Measurements from ENCODE around the gene NRARP. TPM values are rescaled to one million over a fixed set of nuclear protein-coding genes. Genes with fewer than 3 reads are reported as not detected.
"Not testable (repeated sequence)": the region's sequence is repeated elsewhere in the genome, so short reads cannot be mapped to it uniquely, and the experiment has no call there.

NRARP gene, protein sequence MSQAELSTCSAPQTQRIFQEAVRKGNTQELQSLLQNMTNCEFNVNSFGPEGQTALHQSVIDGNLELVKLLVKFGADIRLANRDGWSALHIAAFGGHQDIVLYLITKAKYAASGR
- total RNA-seq: 1 to 10 TPM; 5.0 to 5.3 TPM

DNA sequence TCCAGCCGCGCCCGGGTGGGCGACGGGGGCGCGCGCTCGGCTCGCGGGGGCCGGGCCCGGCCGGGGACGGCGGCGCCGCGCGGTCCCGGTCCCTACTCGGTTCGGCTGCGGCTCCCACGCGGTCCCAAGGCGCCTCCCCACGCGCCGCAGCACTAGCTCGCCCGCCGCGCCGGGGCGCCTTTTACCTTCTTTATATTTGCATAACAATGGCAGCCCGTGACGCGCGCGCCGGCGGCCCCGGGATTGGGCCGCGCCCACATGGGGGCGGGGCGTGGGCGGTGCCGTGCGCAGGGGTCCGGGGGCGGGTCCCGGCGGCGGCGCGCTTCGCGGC, at the start of gene NRARP:
TSS of gene NRARP (minus strand) at position 154 of the 331 bp plus-strand sequence. CDS start 343 bp downstream, outside the sequence.
- Mint-ChIP-seq H3K4me1 (peaks cover 13% of the 10 kb centered on the region), H3K4me3 (peak within 1 kb of the TSS; percentile 81), H3K27ac (no peak within 1 kb of the TSS), H3K36me3 (no peaks in the 10 kb centered on the region), H3K9me3 (no peaks in the 10 kb centered on the region), H3K27me3 (peaks cover 30% of the 10 kb centered on the region)
- DNase-seq: peak; percentile 94

DNA sequence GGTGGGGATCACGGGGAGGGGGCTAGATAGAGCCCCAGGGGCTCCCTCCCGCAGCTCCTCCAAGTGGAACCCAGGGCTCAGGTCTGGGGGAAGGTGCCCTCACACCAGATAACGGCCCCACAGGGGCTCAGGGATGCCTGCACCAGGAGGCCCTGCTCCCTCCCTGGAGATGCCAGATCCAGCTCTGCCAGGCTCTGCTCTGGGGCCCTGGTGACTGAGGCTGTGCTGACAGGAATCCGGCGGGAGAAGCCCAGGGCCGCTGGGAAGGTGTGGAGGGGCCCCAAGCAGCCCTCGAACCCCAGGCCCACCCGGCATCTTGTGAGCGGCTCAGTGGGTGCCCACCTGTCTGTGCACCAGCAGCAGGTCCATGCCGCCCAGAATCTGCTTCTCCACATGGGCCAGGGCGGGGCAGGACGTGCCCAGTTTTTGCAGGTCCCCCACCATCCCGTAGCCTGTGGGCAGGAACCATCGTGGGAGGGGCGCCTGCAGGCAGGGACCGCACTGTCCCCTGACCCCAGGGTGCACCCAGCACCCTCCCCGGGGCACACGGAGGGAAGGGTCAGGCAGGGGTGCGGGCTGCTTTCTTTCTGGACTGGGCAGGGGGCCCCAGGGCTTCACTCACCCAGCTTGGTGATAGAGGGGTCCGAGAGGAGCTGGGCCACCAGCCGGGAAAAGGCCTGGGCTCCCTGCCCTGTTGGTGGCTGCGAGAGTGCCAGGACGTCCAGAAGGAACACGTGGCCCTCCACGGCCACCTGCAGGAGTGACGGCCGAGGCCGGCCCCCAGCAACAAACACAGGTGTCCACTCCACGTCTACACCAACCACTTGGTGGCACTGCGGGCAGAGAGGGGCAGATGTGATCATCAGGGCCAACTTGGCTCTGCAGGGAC, 48.9 kb upstream of the NRARP start:
- Mint-ChIP-seq H3K4me3 (no peak overlapping the region), H3K27ac (no peak overlapping the region), H3K27me3 (no peaks in the 10 kb centered on the region), H3K4me1 (no peaks in the 10 kb centered on the region), H3K9me3 (no peaks in the 10 kb centered on the region), H3K36me3 (peaks cover 4% of the 10 kb centered on the region)
- DNase-seq: no peak

DNA sequence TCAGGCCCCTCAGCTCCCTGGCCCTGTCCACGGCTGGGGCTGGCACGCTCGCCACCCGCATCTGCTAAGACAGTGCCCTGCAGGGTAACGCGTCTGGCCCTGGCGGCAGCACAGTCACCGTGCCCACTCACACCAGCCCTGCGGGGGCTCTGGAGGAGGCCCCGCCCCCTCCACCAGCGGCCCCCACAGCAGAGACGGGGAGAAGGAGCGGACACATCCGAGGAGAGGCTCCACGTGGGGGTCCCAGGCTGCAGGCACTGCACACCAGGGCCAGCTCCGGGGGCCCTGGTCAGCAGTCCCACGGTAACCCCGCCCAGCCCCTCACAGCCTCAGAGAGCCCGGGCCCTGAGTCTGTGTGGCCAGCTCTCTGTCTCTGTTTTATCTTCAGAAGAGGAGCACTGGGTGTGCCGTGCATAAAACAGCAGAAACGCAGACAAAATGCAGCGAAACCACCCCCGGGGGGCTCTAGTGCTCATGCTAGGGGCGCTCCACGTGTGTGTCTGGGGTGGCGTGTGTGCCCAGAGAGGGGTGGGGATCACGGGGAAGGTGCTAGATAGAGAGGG, 47.5 kb upstream of the NRARP start:
- DNase-seq: no peak
- Mint-ChIP-seq H3K4me1 (no peaks in the 10 kb centered on the region), H3K27ac (no peak overlapping the region), H3K27me3 (no peaks in the 10 kb centered on the region), H3K4me3 (no peak overlapping the region), H3K9me3 (no peaks in the 10 kb centered on the region), H3K36me3 (peaks cover 4% of the 10 kb centered on the region)

DNA sequence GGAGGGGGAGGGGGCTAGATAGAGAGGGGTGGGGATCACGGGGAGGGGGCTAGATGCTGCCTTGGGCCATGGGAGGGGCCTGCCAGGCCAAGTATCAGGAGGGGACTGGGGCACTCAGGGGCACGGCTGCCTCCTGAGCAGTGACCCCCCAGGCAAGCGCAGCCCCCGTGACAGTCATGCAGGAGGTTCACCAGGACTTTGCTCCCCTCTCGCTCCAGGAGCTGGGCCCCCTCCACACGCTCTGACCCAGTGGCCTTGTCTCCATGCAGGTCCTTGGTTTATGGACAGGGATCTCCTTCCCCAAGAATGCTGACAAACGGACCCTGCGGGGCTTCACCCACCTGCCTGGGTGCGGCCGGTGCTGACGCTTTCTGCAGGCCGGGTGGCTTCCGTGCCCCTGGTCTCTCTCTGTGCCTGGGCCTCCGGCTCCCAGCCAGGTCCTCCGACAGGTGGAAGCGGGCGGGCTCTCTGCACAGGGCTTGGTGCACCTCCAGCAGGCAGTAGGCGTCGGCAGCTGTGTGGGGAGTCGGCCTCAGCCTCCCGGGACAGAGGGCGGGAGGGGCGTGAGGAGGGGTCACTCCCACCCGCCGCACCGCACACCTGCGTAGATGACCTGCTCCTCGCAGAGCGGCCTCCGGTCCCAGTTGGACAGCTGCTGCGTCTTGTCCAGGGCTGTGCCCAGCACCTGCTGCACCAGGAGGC, 46.8 kb upstream of the NRARP start:
- Mint-ChIP-seq H3K4me1 (no peaks in the 10 kb centered on the region), H3K36me3 (peaks cover 4% of the 10 kb centered on the region), H3K4me3 (no peak overlapping the region), H3K27ac (no peak overlapping the region), H3K9me3 (no peaks in the 10 kb centered on the region), H3K27me3 (no peaks in the 10 kb centered on the region)
- DNase-seq: no peak

DNA sequence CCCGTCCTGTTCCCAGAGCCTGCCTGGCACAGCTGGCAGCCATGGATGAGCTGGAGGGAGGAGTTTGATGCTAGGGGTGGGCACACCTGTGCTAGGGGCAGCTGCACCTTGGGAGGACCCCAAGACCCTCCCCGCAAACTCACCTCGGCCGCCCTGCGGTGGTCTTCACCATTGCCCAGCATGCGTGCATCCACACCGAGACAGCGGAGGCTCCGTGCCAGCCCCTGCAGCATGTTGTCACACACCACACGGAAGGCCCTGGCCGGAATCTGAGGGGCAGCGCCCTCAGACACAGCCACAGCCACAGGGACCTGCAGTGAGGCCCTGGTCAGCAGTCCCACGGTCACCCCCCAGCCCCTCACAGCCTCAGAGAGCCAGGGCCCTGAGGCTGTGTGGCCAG, 45.9 kb upstream of the NRARP start:
- Mint-ChIP-seq H3K4me3 (no peak overlapping the region), H3K27me3 (no peaks in the 10 kb centered on the region), H3K4me1 (no peaks in the 10 kb centered on the region), H3K36me3 (peaks cover 4% of the 10 kb centered on the region), H3K27ac (no peak overlapping the region), H3K9me3 (no peaks in the 10 kb centered on the region)
- DNase-seq: no peak

DNA sequence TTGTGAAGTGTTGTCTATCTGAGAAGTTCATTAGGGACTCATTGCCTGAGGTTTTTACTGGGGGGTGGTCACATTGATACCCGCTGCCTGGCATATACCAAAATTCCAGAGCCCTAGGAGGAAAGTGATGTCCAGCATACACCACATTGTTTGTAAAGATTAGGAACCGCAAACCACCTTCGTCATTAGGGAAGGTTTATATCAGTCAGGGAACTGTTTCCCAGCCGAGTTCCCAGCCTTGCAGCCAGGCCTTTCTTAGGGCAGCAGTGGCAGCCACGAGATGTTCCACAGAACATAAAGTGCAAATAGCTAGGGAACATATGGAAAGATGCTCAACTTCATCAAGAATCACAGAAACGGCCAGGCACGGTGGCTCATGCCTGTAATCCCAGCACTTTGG, 40.4 kb upstream of the NRARP start:
- Mint-ChIP-seq H3K4me1 (no peaks in the 10 kb centered on the region), H3K27me3 (no peaks in the 10 kb centered on the region), H3K27ac (no peak overlapping the region), H3K4me3 (no peak overlapping the region), H3K9me3 (no peaks in the 10 kb centered on the region), H3K36me3 (peaks cover 4% of the 10 kb centered on the region)
- DNase-seq: no peak

DNA sequence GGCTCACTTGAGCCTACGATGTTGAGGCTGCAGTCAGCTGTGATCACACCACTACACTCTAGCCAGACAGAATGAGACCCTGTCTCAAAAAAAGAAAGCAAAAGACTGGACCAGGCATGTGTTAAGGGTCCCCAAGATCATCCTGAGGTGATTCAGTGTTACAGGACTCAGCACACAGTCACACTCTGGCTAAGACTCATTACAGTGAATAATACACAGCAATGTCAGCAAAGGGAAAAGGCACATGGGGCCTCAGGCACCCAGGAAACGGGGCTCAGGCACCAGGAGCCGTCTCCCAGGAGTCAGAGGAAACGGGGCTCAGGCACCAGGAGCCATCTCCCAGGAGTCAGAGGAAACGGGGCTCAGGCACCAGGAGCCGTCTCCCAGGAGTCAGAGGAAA, 39.2 kb upstream of the NRARP start:
- DNase-seq: no peak
- Mint-ChIP-seq H3K4me3 (no peak overlapping the region), H3K9me3 (peaks cover 4% of the 10 kb centered on the region), H3K27ac (no peak overlapping the region), H3K27me3 (no peaks in the 10 kb centered on the region), H3K4me1 (no peaks in the 10 kb centered on the region), H3K36me3 (no peaks in the 10 kb centered on the region)

DNA sequence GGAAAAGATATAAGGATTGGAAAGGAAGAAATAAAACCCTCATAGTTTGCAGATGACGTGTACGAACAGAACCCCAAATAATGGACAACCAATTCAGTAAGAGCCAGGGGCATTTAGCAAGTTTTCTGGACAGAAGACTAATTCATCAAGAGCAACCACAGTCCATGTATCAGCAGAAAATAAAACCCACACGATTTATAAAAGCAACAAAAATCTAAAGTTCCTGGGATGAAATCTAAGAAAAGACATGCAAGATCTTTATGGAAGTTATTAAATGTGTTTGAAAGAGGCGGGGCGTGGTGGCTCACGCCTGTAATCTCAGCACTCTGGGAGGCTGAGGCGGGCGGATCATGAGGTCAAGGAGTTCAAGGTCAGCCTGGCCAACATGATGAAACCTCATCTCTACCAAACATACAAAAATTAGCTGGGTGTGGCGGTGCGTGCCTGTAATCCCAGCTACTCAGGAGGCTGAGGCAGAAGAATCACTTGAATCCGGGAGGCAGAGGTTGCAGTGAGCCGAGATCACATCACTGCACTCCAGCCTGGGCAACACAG, 37.9 kb upstream of the NRARP start:
- DNase-seq, H3K27me3 Mint-ChIP-seq, H3K27ac Mint-ChIP-seq, H3K4me1 Mint-ChIP-seq, H3K9me3 Mint-ChIP-seq, H3K4me3 Mint-ChIP-seq, H3K36me3 Mint-ChIP-seq: not testable (repeated sequence)

DNA sequence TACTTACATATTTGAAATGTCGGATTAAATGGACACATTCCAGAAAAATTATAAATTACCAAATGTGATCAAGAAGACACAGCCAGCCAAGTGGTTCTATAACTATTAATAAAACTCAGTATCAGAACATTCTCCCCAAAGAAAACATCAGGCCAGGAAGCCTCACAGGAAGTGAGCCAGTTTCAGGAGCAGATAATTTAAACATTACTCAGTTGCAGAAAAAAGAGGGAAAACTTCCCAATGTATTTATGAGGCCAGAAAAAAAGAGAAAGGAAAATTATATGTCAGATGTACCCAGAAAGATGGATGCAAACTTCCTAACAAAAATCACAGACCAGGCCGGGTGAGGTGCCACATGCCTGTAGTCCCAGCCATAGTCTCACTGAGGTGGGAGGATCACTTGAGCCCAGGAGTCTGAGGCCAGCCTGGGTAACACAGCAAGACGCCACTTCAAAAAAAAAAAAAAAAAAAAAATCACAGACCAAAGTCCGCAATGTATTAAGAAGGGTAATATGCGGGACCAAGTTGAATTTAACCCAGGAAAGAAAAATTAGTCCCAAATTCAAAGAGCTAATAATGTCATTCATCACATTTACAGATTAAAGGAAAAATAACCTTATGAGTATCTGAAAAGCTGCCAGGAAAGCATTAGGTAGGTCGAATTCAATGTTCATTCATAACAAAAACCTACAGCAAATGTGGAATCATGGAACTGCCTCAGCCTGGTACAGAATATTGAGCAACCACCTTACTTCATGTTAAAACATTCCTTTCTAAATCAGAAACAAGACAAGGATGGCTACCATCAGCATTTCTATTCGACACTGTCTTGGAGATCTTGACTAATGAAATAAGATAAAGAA, 37.2 kb upstream of the NRARP start:
- Mint-ChIP-seq H3K4me3 (no peak overlapping the region), H3K4me1 (no peaks in the 10 kb centered on the region), H3K9me3 (peaks cover 4% of the 10 kb centered on the region), H3K27ac (no peak overlapping the region), H3K27me3 (no peaks in the 10 kb centered on the region), H3K36me3 (peaks cover 4% of the 10 kb centered on the region)
- DNase-seq: no peak

DNA sequence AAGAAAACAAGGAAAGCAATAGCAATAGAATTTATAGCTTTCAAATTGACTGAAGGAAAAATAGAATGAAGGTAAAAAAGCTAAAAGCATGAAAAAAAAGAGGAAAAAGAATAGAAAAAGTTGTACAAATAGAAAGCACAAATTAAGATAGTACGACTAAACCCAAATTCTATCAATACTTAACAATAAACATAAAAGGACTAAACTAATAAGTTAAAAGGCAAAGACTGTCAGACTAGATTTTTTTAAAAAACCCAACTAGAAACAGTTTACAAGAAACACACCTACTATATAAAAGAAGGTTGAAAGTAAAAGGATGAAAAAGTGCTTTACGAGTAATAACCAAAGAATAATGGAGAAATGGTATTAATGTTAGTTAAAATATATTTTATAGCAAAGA, 34.7 kb upstream of the NRARP start:
- no peak for DNase-seq
- Mint-ChIP-seq H3K27ac (no peak overlapping the region), H3K36me3 (peaks cover 4% of the 10 kb centered on the region), H3K9me3 (peaks cover 4% of the 10 kb centered on the region), H3K4me1 (no peaks in the 10 kb centered on the region), H3K4me3 (no peak overlapping the region), H3K27me3 (no peaks in the 10 kb centered on the region)

DNA sequence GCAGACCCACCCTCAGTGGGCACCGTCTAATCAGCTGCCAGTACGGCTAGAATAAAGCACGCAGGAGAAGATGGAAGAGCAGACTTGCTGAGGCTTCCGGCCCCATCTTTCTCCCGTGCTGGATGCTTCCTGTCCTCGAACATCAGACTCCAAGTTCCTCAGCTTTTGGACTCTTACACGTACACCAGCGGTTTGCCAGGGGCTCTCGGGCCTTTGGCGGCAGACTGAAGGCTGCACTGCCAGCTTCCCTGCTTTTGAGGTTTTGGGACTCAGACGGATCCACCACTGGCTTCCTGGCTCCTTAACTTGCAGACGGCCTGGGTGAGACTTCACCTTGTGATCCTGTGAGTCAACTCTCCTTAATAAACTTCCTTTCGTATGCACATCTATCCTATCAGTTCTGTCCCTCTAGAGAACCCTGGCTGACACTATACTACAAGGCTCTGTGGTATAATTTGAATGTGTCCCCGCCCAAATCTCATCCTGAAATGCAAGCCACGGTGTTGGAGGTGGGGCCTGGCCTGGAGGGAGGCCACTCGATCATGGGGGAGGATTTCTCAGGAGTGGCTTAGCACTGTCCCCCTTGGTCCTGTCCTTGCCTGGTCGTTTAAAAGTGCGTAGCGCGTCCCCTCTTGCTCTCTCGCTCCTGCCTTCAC, 31.1 kb upstream of the NRARP start:
- no peak overlapping the region for H3K4me3 Mint-ChIP-seq
- H3K4me1 Mint-ChIP-seq: no peaks in the 10 kb centered on the region
- no peak for DNase-seq
- H3K36me3 Mint-ChIP-seq: peaks cover 5% of the 10 kb centered on the region
- no peak overlapping the region for H3K27ac Mint-ChIP-seq
- H3K27me3 Mint-ChIP-seq: no peaks in the 10 kb centered on the region
- H3K9me3 Mint-ChIP-seq: peaks cover 7% of the 10 kb centered on the region

DNA sequence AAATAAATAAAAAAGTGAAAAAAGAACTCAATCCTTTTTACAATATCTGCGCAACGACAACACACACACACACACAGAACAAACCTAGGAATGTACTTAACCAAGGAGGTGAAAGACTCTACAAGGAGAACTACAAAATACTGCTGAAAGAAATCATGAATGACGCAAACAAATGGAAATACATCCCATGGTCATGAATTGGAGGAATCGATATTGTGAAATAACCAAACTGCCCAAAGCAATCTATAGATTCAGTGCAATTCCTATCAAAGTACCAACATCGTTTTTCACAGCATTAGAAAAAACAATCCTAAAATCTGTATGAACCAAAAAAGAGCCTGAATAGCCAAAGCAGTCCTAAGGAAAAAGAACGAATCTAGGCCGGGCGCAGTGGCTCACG, 29.9 kb upstream of the NRARP start:
- Mint-ChIP-seq H3K9me3 (peaks cover 8% of the 10 kb centered on the region), H3K27ac (no peak overlapping the region), H3K27me3 (no peaks in the 10 kb centered on the region), H3K4me1 (peaks cover under 1% of the 10 kb centered on the region), H3K36me3 (peaks cover 5% of the 10 kb centered on the region), H3K4me3 (no peak overlapping the region)
- DNase-seq: no peak

DNA sequence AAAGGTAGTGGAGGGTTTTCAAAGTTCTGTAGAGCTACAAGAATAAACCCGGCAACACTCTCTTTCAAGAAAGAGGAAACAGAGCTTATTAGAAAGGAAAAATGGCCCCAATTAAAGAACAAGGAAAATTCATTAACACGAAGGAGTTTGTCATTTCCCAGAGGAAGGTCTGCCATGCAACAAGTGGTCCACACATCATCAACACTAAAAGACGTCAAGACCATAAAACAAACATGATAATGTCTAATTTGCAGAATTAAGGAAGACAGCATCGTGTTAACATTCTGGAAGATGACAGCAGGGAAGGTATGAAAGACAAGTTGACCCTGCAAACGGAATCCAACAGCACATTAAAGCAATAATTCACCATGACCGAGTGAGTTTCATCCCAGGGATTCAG, 28.6 kb upstream of the NRARP start:
- Mint-ChIP-seq H3K9me3 (peaks cover 3% of the 10 kb centered on the region), H3K36me3 (peaks cover 2% of the 10 kb centered on the region), H3K4me1 (peaks cover 11% of the 10 kb centered on the region), H3K27ac (no peak overlapping the region), H3K27me3 (peaks cover 4% of the 10 kb centered on the region), H3K4me3 (no peak overlapping the region)
- DNase-seq: no peak

DNA sequence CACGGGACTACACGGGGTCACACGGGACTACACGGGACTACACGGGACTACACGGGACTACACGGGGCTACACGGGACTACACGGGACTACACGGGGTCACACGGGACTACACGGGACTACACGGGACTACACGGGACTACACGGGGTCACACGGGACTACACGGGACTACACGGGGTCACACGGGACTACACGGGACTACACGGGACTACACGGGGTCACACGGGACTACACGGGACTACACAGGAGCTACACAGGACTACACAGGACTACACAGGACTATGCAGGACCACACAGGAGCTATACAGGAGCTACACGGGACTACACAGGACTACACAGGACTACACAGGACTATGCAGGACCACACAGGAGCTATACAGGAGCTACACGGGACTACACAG, 27.5 kb upstream of the NRARP start:
- H3K4me1 Mint-ChIP-seq: peaks cover 11% of the 10 kb centered on the region
- H3K9me3 Mint-ChIP-seq, H3K27ac Mint-ChIP-seq, H3K4me3 Mint-ChIP-seq, DNase-seq, H3K27me3 Mint-ChIP-seq, H3K36me3 Mint-ChIP-seq: not testable (repeated sequence)
